Memory B cell (primary cell): ENCODE results near the gene HSPB8.

Experiments
- ATAC-seq: fragments of 150-1000 bp; cut with Tn5 transposase; 2 replicates; pipeline ENCODE4 v1.10.0; 2021; ENCODE audit warnings: low read depth, mild to moderate bottlenecking, moderate library complexity
- DNase-seq, 2 donors: peaks; one replicate each; pipeline ENCODE4 v3.0.0; 2022; ENCODE audit warnings: low spot score in 2 of 2
- H3K27ac Mint-ChIP-seq: one replicate; pipeline ENCODE4 v1.8.0; 2022; ENCODE audit warnings: mild to moderate bottlenecking, moderate library complexity, mixed read lengths
- H3K27me3 Mint-ChIP-seq: one replicate; pipeline ENCODE4 v1.8.0; 2022; ENCODE audit warnings: mixed read lengths
- H3K36me3 Mint-ChIP-seq: one replicate; pipeline ENCODE4 v1.8.0; 2022; ENCODE audit warnings: mild to moderate bottlenecking, mixed read lengths
- H3K4me1 Mint-ChIP-seq: one replicate; pipeline ENCODE4 v1.8.0; 2022; ENCODE audit warnings: mixed read lengths
- H3K4me3 Mint-ChIP-seq: one replicate; pipeline ENCODE4 v1.8.0; 2022; ENCODE audit warnings: mild to moderate bottlenecking, moderate library complexity, mixed read lengths
- H3K9me3 Mint-ChIP-seq: one replicate; pipeline ENCODE4 v1.8.0; 2022; ENCODE audit warnings: mixed read lengths

HSPB8 gene

GRCh38 chr12:119156401-119157044, 22.2 kb upstream of the HSPB8 start:
- Mint-ChIP-seq H3K9me3 (peaks cover 9% of the 10 kb centered on the region), H3K4me1 (peaks cover 2% of the 10 kb centered on the region), H3K27ac (no peak overlapping the region), H3K36me3 (no peaks in the 10 kb centered on the region), H3K4me3 (no peak overlapping the region), H3K27me3 (peaks cover 5% of the 10 kb centered on the region)
- no peak for ATAC-seq
- DNase-seq = no peak

GRCh38 chr12:119157528-119157927, 21.2 kb upstream of the HSPB8 start:
- no peak overlapping the region for H3K4me3 Mint-ChIP-seq
- H3K9me3 Mint-ChIP-seq = peaks cover 7% of the 10 kb centered on the region
- no peak overlapping the region for H3K27ac Mint-ChIP-seq
- peaks cover 4% of the 10 kb centered on the region for H3K27me3 Mint-ChIP-seq
- ATAC-seq (no peak), DNase-seq (no peak)
- no peaks in the 10 kb centered on the region for H3K36me3 Mint-ChIP-seq
- H3K4me1 Mint-ChIP-seq = peaks cover 2% of the 10 kb centered on the region

GRCh38 chr12:119157978-119158377, 20.8 kb upstream of the HSPB8 start:
- H3K4me1 Mint-ChIP-seq = peaks cover 2% of the 10 kb centered on the region
- ATAC-seq (no peak), DNase-seq (no peak)
- H3K4me3 Mint-ChIP-seq = no peak overlapping the region
- H3K36me3 Mint-ChIP-seq = no peaks in the 10 kb centered on the region
- peaks cover 4% of the 10 kb centered on the region for H3K27me3 Mint-ChIP-seq
- H3K27ac Mint-ChIP-seq = no peak overlapping the region
- peaks cover 7% of the 10 kb centered on the region for H3K9me3 Mint-ChIP-seq

GRCh38 chr12:119158402-119158801, 20.3 kb upstream of the HSPB8 start:
- peaks cover 2% of the 10 kb centered on the region for H3K4me1 Mint-ChIP-seq

GRCh38 chr12:119159844-119160243, 18.9 kb upstream of the HSPB8 start:
- no peak for DNase-seq
- H3K4me3 Mint-ChIP-seq = no peak overlapping the region
- H3K27me3 Mint-ChIP-seq = peaks cover 1% of the 10 kb centered on the region
- no peak overlapping the region for H3K27ac Mint-ChIP-seq
- no peaks in the 10 kb centered on the region for H3K9me3 Mint-ChIP-seq
- no peaks in the 10 kb centered on the region for H3K4me1 Mint-ChIP-seq
- H3K36me3 Mint-ChIP-seq = no peaks in the 10 kb centered on the region
- no peak for ATAC-seq

More at GRCh38 chr12:119158402-119158801, 20.3 kb upstream of the HSPB8 start:
- peaks cover 7% of the 10 kb centered on the region for H3K9me3 Mint-ChIP-seq
- ATAC-seq (no peak), DNase-seq (no peak)
- H3K4me3 Mint-ChIP-seq = no peak overlapping the region
- no peaks in the 10 kb centered on the region for H3K36me3 Mint-ChIP-seq
- no peak overlapping the region for H3K27ac Mint-ChIP-seq
- H3K27me3 Mint-ChIP-seq = peaks cover 4% of the 10 kb centered on the region

- peaks cover 2% of the 10 kb centered on the region for H3K9me3 Mint-ChIP-seq
- no peak for ATAC-seq
- peaks cover 1% of the 10 kb centered on the region for H3K27me3 Mint-ChIP-seq
- H3K4me1 Mint-ChIP-seq = no peaks in the 10 kb centered on the region
- no peak overlapping the region for H3K27ac Mint-ChIP-seq
- H3K4me3 Mint-ChIP-seq = no peak overlapping the region
- no peak for DNase-seq
- H3K36me3 Mint-ChIP-seq = no peaks in the 10 kb centered on the region
Observed at GRCh38 chr12:119167902-119168301, 10.8 kb upstream of the HSPB8 start.

- H3K27ac Mint-ChIP-seq = no peak overlapping the region
- H3K9me3 Mint-ChIP-seq = peaks cover 2% of the 10 kb centered on the region
- H3K4me3 Mint-ChIP-seq = no peak overlapping the region
- ATAC-seq (no peak), DNase-seq (no peak)
- no peaks in the 10 kb centered on the region for H3K36me3 Mint-ChIP-seq
- peaks cover 1% of the 10 kb centered on the region for H3K27me3 Mint-ChIP-seq
- no peaks in the 10 kb centered on the region for H3K4me1 Mint-ChIP-seq
Observed at GRCh38 chr12:119168721-119169120, 10.0 kb upstream of the HSPB8 start.

- no peaks in the 10 kb centered on the region for H3K4me1 Mint-ChIP-seq
- peaks cover 2% of the 10 kb centered on the region for H3K9me3 Mint-ChIP-seq
- no peaks in the 10 kb centered on the region for H3K36me3 Mint-ChIP-seq
- DNase-seq (no peak), ATAC-seq (no peak)
- H3K27me3 Mint-ChIP-seq = peaks cover 1% of the 10 kb centered on the region
- no peak overlapping the region for H3K27ac Mint-ChIP-seq
- no peak overlapping the region for H3K4me3 Mint-ChIP-seq
Observed at GRCh38 chr12:119169150-119169549, 9.6 kb upstream of the HSPB8 start.

GRCh38 chr12:119171291-119171690, 7.4 kb upstream of the HSPB8 start:
- DNase-seq = no peak
- Mint-ChIP-seq H3K36me3 (no peaks in the 10 kb centered on the region), H3K9me3 (peaks cover 2% of the 10 kb centered on the region), H3K27ac (no peak overlapping the region), H3K4me3 (no peak overlapping the region), H3K27me3 (peaks cover 1% of the 10 kb centered on the region), H3K4me1 (no peaks in the 10 kb centered on the region)
- no peak for ATAC-seq

GRCh38 chr12:119171691-119172425, 6.9 kb upstream of the HSPB8 start:
- DNase-seq (no peak), ATAC-seq (no peak)
- no peaks in the 10 kb centered on the region for H3K36me3 Mint-ChIP-seq
- H3K4me1 Mint-ChIP-seq = no peaks in the 10 kb centered on the region
- H3K27ac Mint-ChIP-seq = no peak overlapping the region
- peaks cover 1% of the 10 kb centered on the region for H3K27me3 Mint-ChIP-seq
- no peak overlapping the region for H3K4me3 Mint-ChIP-seq
- H3K9me3 Mint-ChIP-seq = peaks cover 2% of the 10 kb centered on the region

GRCh38 chr12:119175081-119175480, 3.6 kb upstream of the HSPB8 start:
- H3K9me3 Mint-ChIP-seq = peaks cover 2% of the 10 kb centered on the region
- no peak overlapping the region for H3K27ac Mint-ChIP-seq
- no peaks in the 10 kb centered on the region for H3K36me3 Mint-ChIP-seq

GRCh38 chr12:119176267-119177055, 2.3 kb upstream of the HSPB8 start:
- Mint-ChIP-seq H3K36me3 (no peaks in the 10 kb centered on the region), H3K4me1 (no peaks in the 10 kb centered on the region), H3K9me3 (no peaks in the 10 kb centered on the region), H3K27me3 (peaks cover 4% of the 10 kb centered on the region), H3K4me3 (no peak overlapping the region), H3K27ac (no peak overlapping the region)
- DNase-seq (no peak), ATAC-seq (no peak)

More at GRCh38 chr12:119175081-119175480, 3.6 kb upstream of the HSPB8 start:
- Mint-ChIP-seq H3K4me1 (no peaks in the 10 kb centered on the region), H3K27me3 (peaks cover 4% of the 10 kb centered on the region), H3K4me3 (no peak overlapping the region)
- DNase-seq (no peak), ATAC-seq (no peak)

- ATAC-seq (no peak), DNase-seq (no peak)
- Mint-ChIP-seq H3K27me3 (peaks cover 4% of the 10 kb centered on the region), H3K36me3 (no peaks in the 10 kb centered on the region), H3K27ac (no peak overlapping the region), H3K9me3 (no peaks in the 10 kb centered on the region), H3K4me1 (no peaks in the 10 kb centered on the region), H3K4me3 (no peak overlapping the region)
Observed at GRCh38 chr12:119177056-119177325, 1.7 kb upstream of the HSPB8 start.

- Mint-ChIP-seq H3K36me3 (no peaks in the 10 kb centered on the region), H3K4me3 (no peak overlapping the region), H3K4me1 (no peaks in the 10 kb centered on the region), H3K27ac (no peak overlapping the region), H3K9me3 (no peaks in the 10 kb centered on the region), H3K27me3 (peaks cover 4% of the 10 kb centered on the region)
- ATAC-seq (no peak), DNase-seq (no peak)
Observed at GRCh38 chr12:119177724-119178380, 879 bp upstream of the HSPB8 start.
